ENCODE measurements around the gene PPP3CA. TPM values are rescaled to one million over a fixed set of nuclear protein-coding genes. Genes with fewer than 3 reads are reported as not detected.

PPP3CA gene
- total RNA-seq, 1 experiment from 2014 or later = 15.5 TPM

- Histone ChIP-seq H3K9me2 (replicated peaks; ENCODE audit: low read length) (no peaks in the 10 kb centered on the region), H3K4me1 (ENCODE audit: insufficient read depth, low read length) (peaks cover 28% of the 10 kb centered on the region), H3K9ac (ENCODE audit: low read length) (no peak overlapping the region), H3K79me2 (ENCODE audit: low read length) (no peaks in the 10 kb centered on the region), H3K4me3 (ENCODE audit: low read length) (no peak overlapping the region), H3K9me3 (ENCODE audit: low read length) (no peaks in the 10 kb centered on the region), H3K36me3 (ENCODE audit: low read depth, low read length) (no peaks in the 10 kb centered on the region), H2AFZ (ENCODE audit: low read length) (no peak overlapping the region), H3K27ac (ENCODE audit: low read length) (no peak overlapping the region), H3K4me2 (ENCODE audit: low read length) (no peak overlapping the region), H3F3A (ENCODE audit: low read length, unreplicated experiment) (no peaks in the 10 kb centered on the region), H3K27me3 (ENCODE audit: low read length) (no peaks in the 10 kb centered on the region), H4K20me1 (ENCODE audit: low read length) (no peaks in the 10 kb centered on the region)
- no peak for TF ChIP-seq EZH2 (IDR thresholded peaks at IDR 0.05; ENCODE audit: low read length, unreplicated experiment)
- TF ChIP-seq CTCF (conservative IDR thresholded peaks at IDR 0.05; ENCODE audit: low read depth, low read length) = no peak
- CTCF ChIA-PET = no interaction called here
- no peak for DNase-seq
- no TSS peak for BruUV-seq (replicated peaks)
- intact Hi-C loops (cut with micrococcal nuclease) = loop anchor here (10.0 kb wide), 1 partner anchor 1090 kb away; no protein-coding TSS in a partner anchor
- ATAC-seq = no peak
- POLR2A ChIA-PET (ENCODE audit: unreplicated experiment) = no interaction called here
Measured at GRCh38 chr4:101174679-101175345, 172.5 kb downstream of the PPP3CA start.

DNA sequence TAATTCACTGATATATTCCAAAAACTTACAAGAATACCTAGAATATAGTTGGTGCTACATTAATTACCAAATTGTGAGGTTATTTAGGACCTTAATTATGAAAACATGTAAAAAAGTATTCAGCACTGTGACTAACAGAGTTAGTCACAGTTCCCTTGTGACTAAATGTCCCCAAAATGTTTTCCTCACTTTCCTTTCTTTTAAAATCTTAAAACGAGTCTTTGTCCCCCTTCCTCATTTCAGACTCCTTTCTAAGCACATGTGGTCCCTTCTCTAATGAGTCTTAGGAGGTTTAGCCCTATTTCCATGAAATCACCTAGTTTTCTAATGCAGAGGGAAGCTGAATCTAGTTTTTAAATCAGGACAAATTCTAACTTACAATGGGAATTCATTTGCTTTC, 175.0 kb downstream of the PPP3CA start:
- Histone ChIP-seq H3K9ac (ENCODE audit: low read length) (peak overlapping the region; percentile 43; the same call in 1 of the 2 replicates), H3K4me3 (ENCODE audit: low read length) (no peak overlapping the region), H3K9me3 (ENCODE audit: low read length) (no peaks in the 10 kb centered on the region), H3F3A (ENCODE audit: low read length, unreplicated experiment) (no peaks in the 10 kb centered on the region), H3K9me2 (replicated peaks; ENCODE audit: low read length) (no peaks in the 10 kb centered on the region), H4K20me1 (ENCODE audit: low read length) (no peaks in the 10 kb centered on the region), H3K79me2 (ENCODE audit: low read length) (0 out of 2 replicates have a peak, but pooled peaks cover 8% of the 10 kb centered on the region), H3K4me1 (ENCODE audit: insufficient read depth, low read length) (peaks cover 25% of the 10 kb centered on the region), H3K4me2 (ENCODE audit: low read length) (peak overlapping the region; percentile 30; the same call in 1 of the 2 replicates), H3K36me3 (ENCODE audit: low read depth, low read length) (no peaks in the 10 kb centered on the region), H2AFZ (ENCODE audit: low read length) (no peak overlapping the region), H3K27me3 (ENCODE audit: low read length) (no peaks in the 10 kb centered on the region), H3K27ac (ENCODE audit: low read length) (peak overlapping the region; percentile 89)
- CTCF ChIA-PET = no interaction called here
- TF ChIP-seq CTCF (conservative IDR thresholded peaks at IDR 0.05; ENCODE audit: low read depth, low read length) = no peak
- TF ChIP-seq EZH2phosphoT487 (IDR thresholded peaks at IDR 0.05; ENCODE audit: borderline replicate concordance, low read length) = no peak
- no peak for TF ChIP-seq EZH2 (IDR thresholded peaks at IDR 0.05; ENCODE audit: low read length, unreplicated experiment)
- no peak for ATAC-seq
- DNase-seq = no peak
- no TSS peak for BruUV-seq (replicated peaks)
- intact Hi-C loops (cut with micrococcal nuclease) = loop anchor here (10.0 kb wide), 1 partner anchor 1092 kb away; no protein-coding TSS in a partner anchor
- POLR2A ChIA-PET (ENCODE audit: unreplicated experiment) = no interaction called here

DNA sequence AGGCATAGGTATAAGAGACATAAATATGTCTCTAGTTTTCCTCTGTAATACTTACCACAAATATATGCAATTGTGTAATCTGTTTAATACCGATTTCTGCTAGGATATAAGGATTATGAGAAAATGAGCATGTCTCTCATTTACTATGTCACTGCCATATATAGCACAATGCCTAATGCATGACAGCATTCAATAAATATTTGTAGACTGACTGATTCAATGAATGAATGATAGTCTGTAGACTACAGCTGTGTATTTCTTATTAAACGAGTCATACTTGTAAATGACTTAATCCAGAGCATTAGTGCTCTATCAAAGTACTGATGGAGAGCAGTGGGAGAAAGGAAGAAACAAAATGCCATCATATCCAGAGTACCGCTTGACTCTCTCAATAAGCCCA, 175.6 kb downstream of the PPP3CA start:
- intact Hi-C loops (cut with micrococcal nuclease) = loop anchor here (10.0 kb wide), 1 partner anchor 1093 kb away; no protein-coding TSS in a partner anchor
- H2AFZ ChIP-seq (ENCODE audit: low read length) = no peak overlapping the region
- H3K4me3 ChIP-seq (ENCODE audit: low read length) = no peak overlapping the region
- ChIA-PET CTCF (no interaction called here), POLR2A (ENCODE audit: unreplicated experiment) (no interaction called here)
- H3K79me2 ChIP-seq (ENCODE audit: low read length) = 0 out of 2 replicates have a peak, but pooled peaks cover 8% of the 10 kb centered on the region
- H3K9me3 ChIP-seq (ENCODE audit: low read length) = no peaks in the 10 kb centered on the region
- peak overlapping the region; percentile 89 for H3K27ac ChIP-seq (ENCODE audit: low read length)
- no peaks in the 10 kb centered on the region for H3K36me3 ChIP-seq (ENCODE audit: low read depth, low read length)
- no peaks in the 10 kb centered on the region for H3K9me2 ChIP-seq (replicated peaks; ENCODE audit: low read length)
- no TSS peak for BruUV-seq (replicated peaks)
- H4K20me1 ChIP-seq (ENCODE audit: low read length) = no peaks in the 10 kb centered on the region
- peak overlapping the region; percentile 30; the same call in 1 of the 2 replicates for H3K4me2 ChIP-seq (ENCODE audit: low read length)
- no peaks in the 10 kb centered on the region for H3K27me3 ChIP-seq (ENCODE audit: low read length)
- peak; percentile 84 for ATAC-seq
- H3F3A ChIP-seq (ENCODE audit: low read length, unreplicated experiment) = no peaks in the 10 kb centered on the region
- DNase-seq = peak; percentile 80
- peaks cover 27% of the 10 kb centered on the region for H3K4me1 ChIP-seq (ENCODE audit: insufficient read depth, low read length)
- H3K9ac ChIP-seq (ENCODE audit: low read length) = peak overlapping the region; percentile 62
- TF ChIP-seq CTCF (conservative IDR thresholded peaks at IDR 0.05; ENCODE audit: low read depth, low read length) (no peak), EZH2phosphoT487 (IDR thresholded peaks at IDR 0.05; ENCODE audit: borderline replicate concordance, low read length) (no peak), EZH2 (IDR thresholded peaks at IDR 0.05; ENCODE audit: low read length, unreplicated experiment) (no peak)
